ENCODE data around the gene KLF12. TPM values are rescaled to one million over a fixed set of nuclear protein-coding genes. Genes with fewer than 3 reads are reported as not detected.

Gene KLF12
- 28.2 and 33.9 TPM in 2 replicates for total RNA-seq

DNA sequence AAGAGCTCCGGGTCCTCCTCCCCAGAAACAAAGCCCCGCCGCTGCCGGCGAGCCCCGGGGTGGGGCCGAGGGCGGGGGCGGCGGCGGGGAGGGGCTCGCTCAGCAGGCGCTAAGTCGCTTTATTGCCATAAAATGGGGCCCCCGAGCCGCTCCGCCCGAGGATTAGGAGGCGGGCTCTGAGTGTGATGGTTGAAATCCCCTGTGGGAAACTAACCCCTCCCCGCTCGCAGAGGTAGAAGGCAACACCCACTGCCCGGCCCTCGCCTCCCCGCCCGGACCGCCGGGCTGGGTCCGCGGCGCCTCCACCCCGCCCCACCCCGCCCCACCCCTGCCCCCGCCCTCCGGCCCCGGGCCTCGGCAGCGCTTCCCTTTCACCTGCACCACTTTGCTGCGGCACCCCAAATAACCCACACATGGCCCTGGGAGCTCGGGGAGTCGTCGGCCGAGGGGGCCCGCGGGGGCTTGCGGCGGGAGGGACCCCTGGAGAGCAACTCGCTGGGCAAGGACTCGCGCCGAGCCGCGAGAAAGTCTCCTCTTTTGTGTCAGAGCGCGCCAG lies at the start of gene KLF12:
TSS of gene KLF12 (minus strand) at position 184 of the 556 bp plus-strand sequence.
- Mint-ChIP-seq H3K9me3 (no peaks in the 10 kb centered on the region), H3K27ac (peak within 1 kb of the TSS; percentile 98), H3K4me1 (peaks cover 36% of the 10 kb centered on the region), H3K36me3 (ENCODE audit: low read depth) (peaks cover 13% of the 10 kb centered on the region), H3K4me3 (no peak within 1 kb of the TSS), H3K27me3 (no peaks in the 10 kb centered on the region)
- DNase-seq (peak; percentile 86), ATAC-seq (ENCODE audit: low read depth) (peak; percentile 77)
- intact Hi-C loops (cut with micrococcal nuclease) = loop anchor here (1.0 to 10.0 kb wide), 12 partner anchors 42 to 1415 kb away; partner anchors contain the start of genes BORA, MZT1, TBC1D4 and UCHL3
- ChIA-PET POLR2A (interaction anchor here (0.5 to 5.7 kb wide), 35 partner anchors 8 to 1370 kb away, joined by 3 to 54 read pairs (median 4); no protein-coding TSS in a partner anchor), CTCF (interaction anchor here (4.2 kb wide), 1 partner anchor 153 kb away, joined by 16 read pairs; no protein-coding TSS in a partner anchor)
- TF ChIP-seq, protein P1, sequence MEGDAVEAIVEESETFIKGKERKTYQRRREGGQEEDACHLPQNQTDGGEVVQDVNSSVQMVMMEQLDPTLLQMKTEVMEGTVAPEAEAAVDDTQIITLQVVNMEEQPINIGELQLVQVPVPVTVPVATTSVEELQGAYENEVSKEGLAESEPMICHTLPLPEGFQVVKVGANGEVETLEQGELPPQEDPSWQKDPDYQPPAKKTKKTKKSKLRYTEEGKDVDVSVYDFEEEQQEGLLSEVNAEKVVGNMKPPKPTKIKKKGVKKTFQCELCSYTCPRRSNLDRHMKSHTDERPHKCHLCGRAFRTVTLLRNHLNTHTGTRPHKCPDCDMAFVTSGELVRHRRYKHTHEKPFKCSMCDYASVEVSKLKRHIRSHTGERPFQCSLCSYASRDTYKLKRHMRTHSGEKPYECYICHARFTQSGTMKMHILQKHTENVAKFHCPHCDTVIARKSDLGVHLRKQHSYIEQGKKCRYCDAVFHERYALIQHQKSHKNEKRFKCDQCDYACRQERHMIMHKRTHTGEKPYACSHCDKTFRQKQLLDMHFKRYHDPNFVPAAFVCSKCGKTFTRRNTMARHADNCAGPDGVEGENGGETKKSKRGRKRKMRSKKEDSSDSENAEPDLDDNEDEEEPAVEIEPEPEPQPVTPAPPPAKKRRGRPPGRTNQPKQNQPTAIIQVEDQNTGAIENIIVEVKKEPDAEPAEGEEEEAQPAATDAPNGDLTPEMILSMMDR (IDR thresholded peaks at IDR 0.05) = no peak

DNA sequence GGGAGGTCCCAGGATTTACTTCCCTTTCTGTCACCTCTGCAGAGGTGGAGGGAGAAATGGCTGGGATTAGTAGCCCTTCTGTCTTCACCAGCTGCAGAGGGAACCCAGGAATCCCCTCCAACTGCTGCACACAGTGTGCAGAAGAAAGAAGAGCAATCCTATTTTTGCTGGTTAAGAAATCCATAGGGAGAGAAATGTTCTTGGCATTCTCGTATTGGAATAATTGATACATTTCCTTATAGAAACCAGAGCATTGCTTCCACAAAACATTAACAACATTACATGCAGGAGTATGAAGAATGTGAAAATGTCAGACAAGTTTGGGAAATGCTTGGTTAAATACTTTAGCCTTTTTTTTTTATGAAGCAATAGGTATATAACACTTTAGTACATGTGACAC lies 48.3 kb upstream of the KLF12 start:
- TF ChIP-seq, protein P1 (IDR thresholded peaks at IDR 0.05) = no peak
- CTCF ChIA-PET = no interaction called here
- ATAC-seq (ENCODE audit: low read depth) = no peak

DNA sequence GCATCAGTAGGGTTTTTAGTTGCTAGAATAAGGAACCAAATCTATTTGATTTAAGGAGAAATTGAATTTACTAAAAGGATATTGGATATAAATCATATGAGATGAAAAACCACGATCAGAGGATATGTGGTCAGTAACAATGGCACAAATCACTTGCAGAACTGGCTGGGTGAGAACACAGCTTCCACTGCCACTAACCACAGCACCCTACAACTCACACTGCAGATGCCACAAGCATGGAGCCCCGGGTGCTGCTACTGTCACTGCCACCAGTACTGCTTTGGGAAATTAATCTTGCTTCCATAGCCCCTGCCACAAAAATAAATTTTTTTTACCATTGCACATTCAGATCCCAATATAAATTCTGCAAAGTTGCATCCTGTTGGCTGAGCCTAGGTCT lies 40.6 kb upstream of the KLF12 start:
- H3K27ac Mint-ChIP-seq = no peak overlapping the region
- H3K36me3 Mint-ChIP-seq (ENCODE audit: low read depth) = no peaks in the 10 kb centered on the region
- DNase-seq (no peak), ATAC-seq (ENCODE audit: low read depth) (no peak)
- TF ChIP-seq, protein P1 (IDR thresholded peaks at IDR 0.05) = no peak
- intact Hi-C loops (cut with micrococcal nuclease) = no loop called here
- CTCF ChIA-PET = no interaction called here
- no peak overlapping the region for H3K4me3 Mint-ChIP-seq
- POLR2A ChIA-PET = no interaction called here
- H3K27me3 Mint-ChIP-seq = peaks cover 7% of the 10 kb centered on the region
- no peaks in the 10 kb centered on the region for H3K9me3 Mint-ChIP-seq
- no peaks in the 10 kb centered on the region for H3K4me1 Mint-ChIP-seq

More for the DNA sequence above, 48.3 kb upstream of the KLF12 start:
- H3K9me3 Mint-ChIP-seq = no peaks in the 10 kb centered on the region
- H3K4me3 Mint-ChIP-seq = no peak overlapping the region
- H3K4me1 Mint-ChIP-seq = no peaks in the 10 kb centered on the region
- no peak for DNase-seq
- H3K27ac Mint-ChIP-seq = no peak overlapping the region
- POLR2A ChIA-PET = no interaction called here
- H3K36me3 Mint-ChIP-seq (ENCODE audit: low read depth) = no peaks in the 10 kb centered on the region
- intact Hi-C loops (cut with micrococcal nuclease) = no loop called here
- no peaks in the 10 kb centered on the region for H3K27me3 Mint-ChIP-seq

DNA sequence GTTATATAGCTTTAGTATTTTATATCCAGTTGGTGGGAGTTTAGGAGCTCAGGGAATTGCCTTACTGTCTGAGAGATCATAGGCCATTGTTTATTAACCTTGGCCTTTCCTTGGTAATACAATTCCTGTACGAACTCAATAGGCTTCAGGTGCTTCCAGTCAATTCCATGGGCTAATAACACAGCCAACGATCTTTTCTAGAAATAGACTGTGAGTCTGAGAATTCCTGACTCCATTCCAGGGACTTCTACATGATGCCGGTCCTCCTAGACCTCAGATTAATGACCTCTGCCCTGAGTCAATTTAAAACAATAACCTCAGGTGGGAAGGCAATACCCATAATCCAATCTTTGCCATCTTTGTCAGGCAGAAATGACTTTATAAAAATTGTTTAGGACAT lies 39.6 kb upstream of the KLF12 start:
- ChIA-PET CTCF (no interaction called here), POLR2A (no interaction called here)
- DNase-seq (no peak), ATAC-seq (ENCODE audit: low read depth) (no peak)
- H3K9me3 Mint-ChIP-seq = no peaks in the 10 kb centered on the region
- no peak overlapping the region for H3K4me3 Mint-ChIP-seq
- no peaks in the 10 kb centered on the region for H3K36me3 Mint-ChIP-seq (ENCODE audit: low read depth)
- H3K4me1 Mint-ChIP-seq = no peaks in the 10 kb centered on the region
- H3K27me3 Mint-ChIP-seq = peaks cover 9% of the 10 kb centered on the region
- TF ChIP-seq, protein P1 (IDR thresholded peaks at IDR 0.05) = no peak
- intact Hi-C loops (cut with micrococcal nuclease) = no loop called here
- no peak overlapping the region for H3K27ac Mint-ChIP-seq

DNA sequence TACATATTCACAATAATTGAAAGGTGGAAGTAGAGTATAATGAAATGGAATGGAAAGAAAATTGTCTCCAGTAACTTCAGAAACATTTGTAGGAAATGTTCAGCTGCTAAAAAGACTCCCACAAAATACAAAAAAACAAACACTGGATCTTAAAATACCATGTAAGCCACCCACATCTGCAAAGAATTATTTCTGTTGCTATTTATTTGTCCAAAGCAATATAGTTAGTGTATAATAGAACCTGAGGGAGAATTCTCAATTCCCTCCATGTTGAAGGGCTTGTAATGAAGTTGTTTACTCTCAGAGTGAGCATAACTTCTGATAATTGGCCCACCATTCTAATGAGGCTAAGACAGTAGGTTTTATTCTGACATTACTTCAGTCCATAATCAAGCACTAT lies 37.4 kb upstream of the KLF12 start:
- Mint-ChIP-seq H3K9me3 (no peaks in the 10 kb centered on the region), H3K4me3 (no peak overlapping the region), H3K36me3 (ENCODE audit: low read depth) (no peaks in the 10 kb centered on the region), H3K4me1 (no peaks in the 10 kb centered on the region), H3K27me3 (peaks cover 15% of the 10 kb centered on the region), H3K27ac (no peak overlapping the region)
- DNase-seq (no peak), ATAC-seq (ENCODE audit: low read depth) (no peak)
- TF ChIP-seq, protein P1 (IDR thresholded peaks at IDR 0.05) = no peak
- POLR2A ChIA-PET = no interaction called here
- CTCF ChIA-PET = no interaction called here
- intact Hi-C loops (cut with micrococcal nuclease) = no loop called here

Data from activated B cell treated with CpG ODN at 0.5 μM for 24 hours (primary cell).